Neuronal stem cell (in vitro differentiated cells): ENCODE data around the gene DNM3.
A peak's percentile ranks its signal among the peaks of the same experiment; 100 is the strongest.

Source experiments
- DNase-seq: peaks from one replicate; pipeline ENCODE4 v3.0.0-alpha.2; 2013; ENCODE audit warnings: low spot score
- H2AFZ ChIP-seq: one replicate; pipeline ENCODE4 v1.6.1; 2013; ENCODE audit warnings: mild to moderate bottlenecking, low read length, inconsistent platforms
- H2AK5ac ChIP-seq: 2 replicates; pipeline ENCODE4 v1.6.1; 2013; ENCODE audit warnings: low read depth, mild to moderate bottlenecking, inconsistent platforms, low read length, moderate library complexity, mixed read lengths
- H2BK120ac ChIP-seq: 2 replicates; pipeline ENCODE4 v1.6.1; 2013; ENCODE audit warnings: low read depth, mild to moderate bottlenecking, inconsistent platforms, low read length, moderate library complexity, mixed read lengths
- H2BK12ac ChIP-seq: one replicate; pipeline ENCODE4 v1.6.1; 2013; ENCODE audit warnings: low read length, inconsistent platforms
- H2BK15ac ChIP-seq: 2 replicates; pipeline ENCODE4 v1.6.1; 2013; ENCODE audit warnings: mild to moderate bottlenecking, low read length, inconsistent platforms, mixed read lengths
- H2BK5ac ChIP-seq: one replicate; pipeline ENCODE4 v1.6.1; 2013; ENCODE audit warnings: inconsistent platforms, mild to moderate bottlenecking, low read length, moderate library complexity
- H3K14ac ChIP-seq: one replicate; pipeline ENCODE4 v1.6.1; 2013; ENCODE audit warnings: low read length, inconsistent platforms
- H3K18ac ChIP-seq: 2 replicates; pipeline ENCODE4 v1.6.1; 2013; ENCODE audit warnings: low read length, inconsistent platforms
- H3K23ac ChIP-seq: 2 replicates; pipeline ENCODE4 v1.6.1; 2013; ENCODE audit warnings: low read depth, mild to moderate bottlenecking, mixed read lengths, low read length, inconsistent platforms; ENCODE audit not compliant: poor library complexity
- H3K27ac ChIP-seq: replicated peaks from 3 replicates; pipeline ENCODE4 v1.5.1; 2013; ENCODE audit warnings: low read length, inconsistent platforms
- H3K27me3 ChIP-seq, 3 experiments: 2 replicates each; pipeline ENCODE4 v1.6.1; 2013; ENCODE audit warnings: low read length in 3 of 3, mild to moderate bottlenecking in 2 of 3, inconsistent platforms in 1 of 3, low read depth in 1 of 3, mixed read lengths in 1 of 3, moderate library complexity in 1 of 3; ENCODE audit not compliant: control insufficient read depth in 3 of 3, insufficient read depth in 3 of 3
- H3K36me3 ChIP-seq, 2 donors: replicated peaks in 1 of 2; 2 replicates each; pipeline ENCODE4 v1.6.1; 2013; ENCODE audit warnings: low read length in 2 of 2; ENCODE audit not compliant: control insufficient read depth in 2 of 2, insufficient read depth in 2 of 2
- H3K4ac ChIP-seq: 2 replicates; pipeline ENCODE4 v1.6.1; 2013; ENCODE audit warnings: inconsistent platforms, mild to moderate bottlenecking, low read length, moderate library complexity
- H3K4me1 ChIP-seq, 2 donors: 1 replicate in 1 of 2; 2 replicates in 1 of 2; pipeline ENCODE4 v1.6.1; 2013; ENCODE audit warnings: low read length in 2 of 2, low read depth in 1 of 2; ENCODE audit not compliant: control insufficient read depth in 2 of 2, insufficient read depth in 1 of 2
- H3K4me2 ChIP-seq: one replicate; pipeline ENCODE4 v1.6.1; 2013; ENCODE audit warnings: mild to moderate bottlenecking, low read length, inconsistent platforms; ENCODE audit not compliant: insufficient read depth, poor library complexity, severe bottlenecking
- H3K4me3 ChIP-seq, 2 donors: 2 replicates each; pipeline ENCODE4 v1.5.1; 2013; ENCODE audit warnings: low read length in 2 of 2, mild to moderate bottlenecking in 2 of 2, inconsistent platforms in 1 of 2, moderate library complexity in 1 of 2
- H3K79me1 ChIP-seq: one replicate; pipeline ENCODE4 v1.6.1; 2013; ENCODE audit warnings: low read depth, mild to moderate bottlenecking, inconsistent platforms, low read length, moderate library complexity
- H3K9ac ChIP-seq: one replicate; pipeline ENCODE4 v1.6.1; 2013; ENCODE audit warnings: mild to moderate bottlenecking, low read depth, low read length, inconsistent platforms; ENCODE audit not compliant: poor library complexity
- H3K9me3 ChIP-seq, 2 donors: replicated peaks in 1 of 2; 2 replicates each; pipeline versions ENCODE3 to v1.6.1; 2013; ENCODE audit warnings: low read length in 2 of 2, mild to moderate bottlenecking in 2 of 2, inconsistent platforms in 1 of 2, low read depth in 1 of 2, mixed read lengths in 1 of 2, moderate library complexity in 1 of 2; ENCODE audit not compliant: control insufficient read depth in 2 of 2, insufficient read depth in 1 of 2
- H4K8ac ChIP-seq: one replicate; pipeline ENCODE4 v1.6.1; 2013; ENCODE audit warnings: low read depth, mild to moderate bottlenecking, inconsistent platforms, low read length, moderate library complexity
- H4K91ac ChIP-seq: one replicate; pipeline ENCODE4 v1.6.1; 2013; ENCODE audit warnings: low read length, low read depth, mild to moderate bottlenecking, inconsistent platforms; ENCODE audit not compliant: poor library complexity
- WGBS, 2 donors: extraction: QIAGEN DNeasy Blood & Tissue Kit; methylation state at CpG; one replicate each; pipeline ENCODE4 v1.1.7; 2013; ENCODE audit warnings: missing lambda C conversion rate in 2 of 2, mixed read lengths in 1 of 2; ENCODE audit not compliant: insufficient read length in 2 of 2, insufficient replicate concordance in 1 of 2; ENCODE audit errors: extremely low coverage in 2 of 2; 5-methylcytosine and 5-hydroxymethylcytosine counted together

DNM3 gene

GRCh38 chr1:172142324-172142723, 301.0 kb downstream of the DNM3 start:
- no peak overlapping the region for H3K4me3 ChIP-seq
- no peak overlapping the region for H3K27ac ChIP-seq

GRCh38 chr1:172143384-172144055, 302.2 kb downstream of the DNM3 start:
- Histone ChIP-seq H3K27me3 (no peaks in the 10 kb centered on the region), H3K4me3 (no peak overlapping the region), H2BK15ac (no peak overlapping the region), H3K18ac (no peak overlapping the region), H4K91ac (no peak overlapping the region), H3K4me1 (peaks cover 9 to 20% of the 10 kb centered on the region in 2 donors), H3K23ac (no peak overlapping the region), H2BK120ac (no peak overlapping the region), H3K9ac (no peak overlapping the region), H3K36me3 (no peaks in the 10 kb centered on the region), H2AK5ac (no peak overlapping the region), H2BK5ac (no peak overlapping the region), H3K4me2 (no peak overlapping the region), H3K9me3 (no peaks in the 10 kb centered on the region), H4K8ac (no peak overlapping the region), H3K79me1 (no peaks in the 10 kb centered on the region), H3K14ac (no peak overlapping the region), H3K4ac (no peak overlapping the region), H2AFZ (peak overlapping the region; percentile 74), H3K27ac (no peak overlapping the region), H2BK12ac (no peak overlapping the region)
- no peak for DNase-seq
- no CpG with 5 or more reads among the region's 3 CpGs for WGBS, 2 donors

More at GRCh38 chr1:172142324-172142723, 301.0 kb downstream of the DNM3 start:
- Histone ChIP-seq H2BK15ac (no peak overlapping the region), H2BK12ac (no peak overlapping the region), H3K79me1 (no peaks in the 10 kb centered on the region), H3K9me3 (no peaks in the 10 kb centered on the region), H4K91ac (no peak overlapping the region), H3K9ac (no peak overlapping the region), H2AK5ac (no peak overlapping the region), H2AFZ (no peak overlapping the region), H2BK120ac (no peak overlapping the region), H4K8ac (no peak overlapping the region), H2BK5ac (no peak overlapping the region), H3K27me3 (no peaks in the 10 kb centered on the region), H3K4ac (no peak overlapping the region), H3K23ac (no peak overlapping the region), H3K4me1 (peaks cover 9 to 20% of the 10 kb centered on the region in 2 donors), H3K4me2 (no peak overlapping the region), H3K14ac (no peak overlapping the region), H3K36me3 (no peaks in the 10 kb centered on the region), H3K18ac (no peak overlapping the region)
- WGBS, 2 donors = no CpG with 5 or more reads among the region's 5 CpGs
- no peak for DNase-seq

GRCh38 chr1:172144445-172145061, 303.3 kb downstream of the DNM3 start:
- Histone ChIP-seq H2BK5ac (no peak overlapping the region), H2AK5ac (no peak overlapping the region), H3K79me1 (no peaks in the 10 kb centered on the region), H3K9me3 (no peaks in the 10 kb centered on the region), H3K4me2 (no peak overlapping the region), H3K14ac (no peak overlapping the region), H3K27ac (no peak overlapping the region), H3K23ac (no peak overlapping the region), H3K36me3 (no peaks in the 10 kb centered on the region), H3K4me3 (no peak overlapping the region), H2BK15ac (peak overlapping the region; percentile 5), H3K27me3 (no peaks in the 10 kb centered on the region), H2BK120ac (no peak overlapping the region), H3K4ac (no peak overlapping the region), H2BK12ac (peak overlapping the region; percentile 77), H3K18ac (no peak overlapping the region), H3K9ac (no peak overlapping the region), H3K4me1 (peaks cover 9 to 22% of the 10 kb centered on the region in 2 donors), H4K91ac (no peak overlapping the region), H2AFZ (peak overlapping the region; percentile 83), H4K8ac (no peak overlapping the region)
- no peak for DNase-seq
- no CpG with 5 or more reads among the region's 13 CpGs for WGBS, 2 donors

GRCh38 chr1:172145231-172145651, 303.9 kb downstream of the DNM3 start:
- no CpG with 5 or more reads among the region's 2 CpGs for WGBS, 2 donors
- H2AFZ ChIP-seq = peak overlapping the region; percentile 83
- no peak overlapping the region for H2BK5ac ChIP-seq
- H2BK15ac ChIP-seq = no peak overlapping the region
- H2BK120ac ChIP-seq = no peak overlapping the region
- no peak overlapping the region for H3K4me2 ChIP-seq
- no peak overlapping the region for H4K8ac ChIP-seq
- no peaks in the 10 kb centered on the region for H3K27me3 ChIP-seq
- peaks cover 9 to 22% of the 10 kb centered on the region in 2 donors for H3K4me1 ChIP-seq
- no peak overlapping the region for H3K4ac ChIP-seq
- H3K9me3 ChIP-seq = no peaks in the 10 kb centered on the region
- no peak overlapping the region for H2AK5ac ChIP-seq
- H3K9ac ChIP-seq = no peak overlapping the region
- no peak overlapping the region for H3K18ac ChIP-seq
- no peak overlapping the region for H2BK12ac ChIP-seq
- no peak overlapping the region for H3K23ac ChIP-seq
- no peak overlapping the region for H4K91ac ChIP-seq
- no peaks in the 10 kb centered on the region for H3K36me3 ChIP-seq
- no peak overlapping the region for H3K27ac ChIP-seq
- no peak overlapping the region for H3K14ac ChIP-seq
- H3K4me3 ChIP-seq = no peak overlapping the region
- DNase-seq = no peak
- H3K79me1 ChIP-seq = no peaks in the 10 kb centered on the region
